C1 segment of cervical spinal cord (tissue), 14 donors: ENCODE measurements around the gene NXN.
"Not testable (repeated sequence)": the region's sequence is repeated elsewhere in the genome, so short reads cannot be mapped to it uniquely, and the experiment has no call there.

ENCODE experiments used
- DNase-seq, 14 donors: peaks; one replicate each; lab custom pipeline; 2025; lab: John Stamatoyannopoulos, UW

Gene NXN

GRCh38 chr17:802481-802880, 177.1 kb downstream of the NXN start:
- no peak for DNase-seq

GRCh38 chr17:801660-802059, 177.9 kb downstream of the NXN start:
- DNase-seq = no peak

- no peak for DNase-seq
Measured at GRCh38 chr17:800446-801242, 178.9 kb downstream of the NXN start.

- no peak for DNase-seq
Measured at GRCh38 chr17:799261-799660, 180.3 kb downstream of the NXN start.

- DNase-seq = no peak
Measured at GRCh38 chr17:798246-798645, 181.3 kb downstream of the NXN start.

GRCh38 chr17:797236-797840, 182.2 kb downstream of the NXN start:
- DNase-seq = no peak

GRCh38 chr17:796609-797008, 183.0 kb downstream of the NXN start:
- DNase-seq = no peak

GRCh38 chr17:795721-796120, 183.9 kb downstream of the NXN start:
- DNase-seq = no peak

- no peak for DNase-seq
Measured at GRCh38 chr17:795276-795675, 184.3 kb downstream of the NXN start.

GRCh38 chr17:794876-795275, 184.7 kb downstream of the NXN start:
- DNase-seq = peak in 13 of 14 donors; percentile 4 to 87 (median 70)

GRCh38 chr17:792277-792676, 187.3 kb downstream of the NXN start:
- no peak for DNase-seq

- DNase-seq = no peak
Measured at GRCh38 chr17:791829-792228, 187.7 kb downstream of the NXN start.

GRCh38 chr17:790874-791247, 188.7 kb downstream of the NXN start:
- DNase-seq = not testable (repeated sequence)

GRCh38 chr17:789931-790873, 189.4 kb downstream of the NXN start:
- DNase-seq = not testable (repeated sequence)

- DNase-seq = no peak
Measured at GRCh38 chr17:789160-789840, 190.3 kb downstream of the NXN start.

- no peak for DNase-seq
Measured at GRCh38 chr17:788551-788950, 191.0 kb downstream of the NXN start.

- no peak for DNase-seq
Measured at GRCh38 chr17:787641-788221, 191.8 kb downstream of the NXN start.

GRCh38 chr17:785901-786300, 193.7 kb downstream of the NXN start:
- not testable (repeated sequence) for DNase-seq

GRCh38 chr17:784143-784542, 195.4 kb downstream of the NXN start:
- no peak for DNase-seq

- DNase-seq = peak; percentile 79 to 93 (median 84)
Measured at GRCh38 chr17:781805-782731, 197.5 kb downstream of the NXN start, which contains the start of the genes GLOD4 and MRM3. GLOD4 (minus strand) TSS chr17:782280; CDS start chr17:782255, 25 bp downstream. MRM3 (plus strand) TSS chr17:782353; CDS start chr17:782379, 26 bp downstream.
